ENCODE measurements around the gene ADGRG3. TPM values are rescaled to one million over a fixed set of nuclear protein-coding genes. Genes with fewer than 3 reads are reported as not detected.

ADGRG3 gene
- total and polyA plus RNA-seq, 9 of the 15 experiments (the other 6 are each of a cell fraction or from before 2014, with no cell fraction given) = 0.09 to 0.52 (median 0.14) TPM; not detected in 3

DNA sequence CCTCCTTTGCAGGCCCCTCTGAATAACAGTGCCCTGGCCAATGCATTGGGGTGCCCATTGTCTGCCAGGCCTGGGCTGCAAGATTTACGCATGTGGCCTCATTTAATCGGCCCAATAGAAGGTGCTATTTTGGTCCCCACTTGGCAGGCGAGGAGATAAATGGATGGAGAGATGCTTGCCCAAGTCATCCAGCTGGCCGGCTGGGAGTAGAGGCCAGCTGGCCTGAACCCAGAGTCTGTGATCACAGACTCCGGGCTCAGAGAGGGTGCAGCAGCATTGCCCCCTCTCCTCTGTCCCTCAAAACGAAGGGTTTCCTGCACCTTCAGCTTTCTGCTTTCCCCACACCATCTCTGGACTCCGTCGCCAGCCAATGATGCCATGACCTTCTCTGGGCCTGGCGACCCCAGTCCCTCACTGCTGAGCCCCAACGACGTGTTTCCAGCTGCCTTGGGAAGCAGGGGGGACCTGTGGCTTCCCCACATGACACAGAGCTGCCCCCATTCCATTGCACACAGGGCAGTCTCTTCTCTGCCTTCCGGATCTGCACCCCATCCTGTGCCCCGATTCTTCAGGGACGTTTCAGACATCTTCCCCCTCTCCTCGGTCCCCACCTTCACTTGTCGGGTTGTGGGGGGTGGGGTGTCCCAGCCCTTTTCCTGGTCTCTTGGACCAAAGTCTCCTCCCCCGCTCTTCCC is 43.2 kb upstream of the ADGRG3 start (continued):
- TF ChIP-seq, protein P1, sequence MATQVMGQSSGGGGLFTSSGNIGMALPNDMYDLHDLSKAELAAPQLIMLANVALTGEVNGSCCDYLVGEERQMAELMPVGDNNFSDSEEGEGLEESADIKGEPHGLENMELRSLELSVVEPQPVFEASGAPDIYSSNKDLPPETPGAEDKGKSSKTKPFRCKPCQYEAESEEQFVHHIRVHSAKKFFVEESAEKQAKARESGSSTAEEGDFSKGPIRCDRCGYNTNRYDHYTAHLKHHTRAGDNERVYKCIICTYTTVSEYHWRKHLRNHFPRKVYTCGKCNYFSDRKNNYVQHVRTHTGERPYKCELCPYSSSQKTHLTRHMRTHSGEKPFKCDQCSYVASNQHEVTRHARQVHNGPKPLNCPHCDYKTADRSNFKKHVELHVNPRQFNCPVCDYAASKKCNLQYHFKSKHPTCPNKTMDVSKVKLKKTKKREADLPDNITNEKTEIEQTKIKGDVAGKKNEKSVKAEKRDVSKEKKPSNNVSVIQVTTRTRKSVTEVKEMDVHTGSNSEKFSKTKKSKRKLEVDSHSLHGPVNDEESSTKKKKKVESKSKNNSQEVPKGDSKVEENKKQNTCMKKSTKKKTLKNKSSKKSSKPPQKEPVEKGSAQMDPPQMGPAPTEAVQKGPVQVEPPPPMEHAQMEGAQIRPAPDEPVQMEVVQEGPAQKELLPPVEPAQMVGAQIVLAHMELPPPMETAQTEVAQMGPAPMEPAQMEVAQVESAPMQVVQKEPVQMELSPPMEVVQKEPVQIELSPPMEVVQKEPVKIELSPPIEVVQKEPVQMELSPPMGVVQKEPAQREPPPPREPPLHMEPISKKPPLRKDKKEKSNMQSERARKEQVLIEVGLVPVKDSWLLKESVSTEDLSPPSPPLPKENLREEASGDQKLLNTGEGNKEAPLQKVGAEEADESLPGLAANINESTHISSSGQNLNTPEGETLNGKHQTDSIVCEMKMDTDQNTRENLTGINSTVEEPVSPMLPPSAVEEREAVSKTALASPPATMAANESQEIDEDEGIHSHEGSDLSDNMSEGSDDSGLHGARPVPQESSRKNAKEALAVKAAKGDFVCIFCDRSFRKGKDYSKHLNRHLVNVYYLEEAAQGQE (IDR thresholded peaks at IDR 0.05; ENCODE audit: borderline replicate concordance) = no peak
- TF ChIP-seq, protein P1 (CRISPR knock-in tag; IDR thresholded peaks at IDR 0.05; ENCODE audit: low read depth) = no peak
- TF ChIP-seq ZNF75A (CRISPR knock-in tag; IDR thresholded peaks at IDR 0.05) (no peak), RB1 (IDR thresholded peaks at IDR 0.05; ENCODE audit: low read depth) (no peak), ZNF134 (CRISPR knock-in tag; conservative IDR thresholded peaks at IDR 0.05) (no peak)
- TF ChIP-seq, protein P2, sequence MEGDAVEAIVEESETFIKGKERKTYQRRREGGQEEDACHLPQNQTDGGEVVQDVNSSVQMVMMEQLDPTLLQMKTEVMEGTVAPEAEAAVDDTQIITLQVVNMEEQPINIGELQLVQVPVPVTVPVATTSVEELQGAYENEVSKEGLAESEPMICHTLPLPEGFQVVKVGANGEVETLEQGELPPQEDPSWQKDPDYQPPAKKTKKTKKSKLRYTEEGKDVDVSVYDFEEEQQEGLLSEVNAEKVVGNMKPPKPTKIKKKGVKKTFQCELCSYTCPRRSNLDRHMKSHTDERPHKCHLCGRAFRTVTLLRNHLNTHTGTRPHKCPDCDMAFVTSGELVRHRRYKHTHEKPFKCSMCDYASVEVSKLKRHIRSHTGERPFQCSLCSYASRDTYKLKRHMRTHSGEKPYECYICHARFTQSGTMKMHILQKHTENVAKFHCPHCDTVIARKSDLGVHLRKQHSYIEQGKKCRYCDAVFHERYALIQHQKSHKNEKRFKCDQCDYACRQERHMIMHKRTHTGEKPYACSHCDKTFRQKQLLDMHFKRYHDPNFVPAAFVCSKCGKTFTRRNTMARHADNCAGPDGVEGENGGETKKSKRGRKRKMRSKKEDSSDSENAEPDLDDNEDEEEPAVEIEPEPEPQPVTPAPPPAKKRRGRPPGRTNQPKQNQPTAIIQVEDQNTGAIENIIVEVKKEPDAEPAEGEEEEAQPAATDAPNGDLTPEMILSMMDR (IDR thresholded peaks at IDR 0.05 in 2 of 3, conservative IDR thresholded peaks at IDR 0.05 in 1 of 3; ENCODE audit: insufficient read depth in 2 of 3, low read depth in 1 of 3, low read length in 3 of 3) = no peak
